Activated T-cell treated with anti-CD3 and anti-CD28 coated beads for 4 hours (primary cell): ENCODE measurements around the gene DPP6.

ENCODE experiments used
- DNase-seq: peaks from one replicate; pipeline ENCODE4 v3.0.0-alpha.2; 2020

DPP6 gene

GRCh38 chr7:154871928-154872750, 819.9 kb downstream of the DPP6 start:
- DNase-seq: no peak

DNA sequence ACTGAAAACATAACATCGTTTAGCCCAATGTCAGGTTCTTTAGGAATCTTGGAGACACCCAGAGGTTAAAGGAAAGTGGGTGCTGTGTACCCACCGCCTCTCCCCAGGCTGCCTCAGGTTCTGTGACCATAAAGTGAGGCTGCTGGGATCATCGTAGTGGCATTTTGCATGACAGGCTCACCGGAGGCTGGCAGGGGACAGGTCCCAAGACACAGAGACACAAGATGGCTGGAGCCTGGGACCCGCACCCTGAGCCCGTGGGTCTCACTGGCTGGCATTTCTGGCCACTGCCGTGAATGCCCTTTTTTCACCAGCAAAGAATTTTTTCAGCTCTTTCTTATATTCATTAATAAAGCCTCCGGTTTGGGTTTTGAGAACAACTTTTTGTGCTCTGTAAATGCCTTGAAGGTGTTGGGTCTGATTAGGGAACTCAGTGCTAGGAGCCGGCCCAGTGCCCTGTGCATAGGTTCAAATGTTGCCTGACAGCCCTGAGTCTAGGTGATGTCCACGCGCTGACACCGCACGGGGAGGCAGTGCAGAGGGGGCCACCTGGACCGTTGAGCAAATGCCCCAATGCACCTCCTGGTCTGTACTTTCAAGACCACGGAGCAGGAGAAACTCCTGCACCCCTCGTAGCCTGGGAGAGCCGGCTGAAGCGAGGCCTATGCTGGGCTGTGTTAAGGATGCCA, 820.8 kb downstream of the DPP6 start:
- no peak for DNase-seq

- no peak for DNase-seq
These were observed 821.4 kb downstream of the DPP6 start for GRCh38 chr7:154873500-154874121.

GRCh38 chr7:154874409-154875113, 822.4 kb downstream of the DPP6 start:
- no peak for DNase-seq

DNA sequence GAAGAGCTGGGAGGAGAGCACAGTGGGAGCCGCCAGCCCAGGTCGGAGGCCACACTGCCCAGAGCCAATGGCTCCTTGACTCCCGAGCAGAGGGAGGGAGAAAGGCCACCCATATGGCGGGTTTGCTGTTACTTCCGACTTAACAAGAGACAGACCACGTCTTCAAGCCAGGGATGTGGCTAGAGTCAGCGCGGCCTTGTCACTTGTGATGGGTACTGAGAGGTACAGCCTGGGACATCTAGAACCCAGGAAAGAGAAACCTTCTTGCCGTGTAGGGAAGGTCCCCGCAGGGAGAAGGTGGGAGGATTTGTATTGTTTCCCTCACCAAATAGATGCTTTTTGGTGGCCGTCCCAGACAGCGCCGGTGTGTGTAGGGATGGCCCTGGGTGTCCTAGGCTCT, 823.1 kb downstream of the DPP6 start:
- DNase-seq: no peak

- no peak for DNase-seq
These were observed 824.3 kb downstream of the DPP6 start for GRCh38 chr7:154876516-154876915.

GRCh38 chr7:154877031-154877430, 824.8 kb downstream of the DPP6 start:
- DNase-seq: no peak

DNA sequence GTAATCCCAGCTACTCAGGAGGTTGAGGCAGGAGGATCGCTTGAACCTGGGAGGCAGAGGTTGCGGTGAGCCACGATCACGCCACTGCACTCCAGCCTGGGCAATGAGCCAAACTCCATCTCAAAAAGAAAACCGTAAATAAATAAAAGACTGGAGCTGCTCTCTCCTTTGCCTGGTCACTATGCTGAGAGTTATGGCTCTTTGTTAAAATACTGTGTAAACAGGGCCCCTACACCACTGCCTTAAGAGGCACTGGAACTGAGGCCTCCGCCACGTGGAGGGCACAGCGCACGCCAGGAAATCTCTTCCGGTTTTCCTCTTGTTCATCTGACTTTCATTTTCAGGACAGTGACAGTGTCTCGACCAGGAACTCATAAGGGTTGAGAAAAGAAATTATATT, 827.4 kb downstream of the DPP6 start:
- DNase-seq: no peak

GRCh38 chr7:154880513-154880912, 828.3 kb downstream of the DPP6 start:
- DNase-seq: no peak

DNA sequence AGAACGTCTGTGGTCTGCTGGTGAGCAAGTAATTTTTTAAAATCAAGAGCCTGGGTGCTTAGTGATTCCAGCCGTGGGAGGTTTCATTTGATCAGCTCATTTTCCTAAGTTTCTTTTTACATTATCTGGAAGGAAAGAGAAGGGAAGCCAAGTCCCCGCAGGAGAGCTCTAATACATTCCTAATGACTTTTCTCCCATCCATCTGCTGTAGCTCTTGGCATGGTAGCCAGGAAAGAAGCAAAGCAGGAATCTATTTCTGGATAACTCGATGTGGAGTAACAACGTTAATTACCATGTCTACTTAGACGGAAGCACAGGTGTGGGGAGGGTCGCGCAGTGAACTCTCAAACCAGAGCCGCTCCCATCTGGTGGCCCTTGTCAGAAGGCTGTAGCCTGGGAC, 828.8 kb downstream of the DPP6 start:
- no peak for DNase-seq

DNA sequence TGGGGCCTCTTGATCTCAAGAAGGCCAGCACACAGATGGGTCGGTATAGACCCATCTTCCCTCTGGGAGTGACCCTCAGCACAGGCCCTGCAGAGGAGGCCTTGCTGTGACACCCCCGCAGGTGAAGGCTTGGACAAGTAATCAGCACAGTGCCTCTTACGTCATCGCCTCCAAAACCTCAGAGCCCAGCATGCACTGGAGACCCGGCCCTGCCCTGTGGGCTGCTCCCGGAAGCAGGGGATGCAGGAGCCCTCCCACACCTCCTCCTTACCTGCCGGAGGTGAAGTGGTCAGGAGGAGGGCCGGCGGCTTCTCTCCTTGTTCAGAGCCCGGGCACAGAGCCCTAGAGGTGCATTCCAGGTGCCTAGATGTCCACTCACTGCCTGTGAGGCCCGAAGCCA, 829.3 kb downstream of the DPP6 start:
- no peak for DNase-seq

DNA sequence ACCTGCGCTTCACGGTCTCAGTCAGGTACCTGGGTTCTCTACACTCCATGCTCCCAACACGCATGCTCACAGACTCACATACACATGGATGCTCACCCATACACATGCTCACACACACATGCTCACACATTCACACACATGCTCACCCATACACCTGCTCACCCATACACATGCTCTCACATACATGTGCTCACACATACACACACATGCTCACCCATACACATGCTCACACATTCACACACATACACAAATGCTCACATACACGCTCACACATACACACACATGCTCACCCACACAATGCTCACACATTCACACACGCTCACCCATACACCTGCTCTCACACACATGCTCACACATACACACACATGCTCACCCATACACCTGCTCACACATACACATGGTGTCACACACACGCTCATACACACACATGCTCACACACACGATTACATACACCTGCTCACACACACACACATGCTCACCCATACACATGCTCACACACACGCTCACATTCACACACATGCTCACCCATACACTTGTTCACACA, 830.8 kb downstream of the DPP6 start:
- DNase-seq: no peak

GRCh38 chr7:154884348-154884920, 832.2 kb downstream of the DPP6 start:
- no peak for DNase-seq

DNA sequence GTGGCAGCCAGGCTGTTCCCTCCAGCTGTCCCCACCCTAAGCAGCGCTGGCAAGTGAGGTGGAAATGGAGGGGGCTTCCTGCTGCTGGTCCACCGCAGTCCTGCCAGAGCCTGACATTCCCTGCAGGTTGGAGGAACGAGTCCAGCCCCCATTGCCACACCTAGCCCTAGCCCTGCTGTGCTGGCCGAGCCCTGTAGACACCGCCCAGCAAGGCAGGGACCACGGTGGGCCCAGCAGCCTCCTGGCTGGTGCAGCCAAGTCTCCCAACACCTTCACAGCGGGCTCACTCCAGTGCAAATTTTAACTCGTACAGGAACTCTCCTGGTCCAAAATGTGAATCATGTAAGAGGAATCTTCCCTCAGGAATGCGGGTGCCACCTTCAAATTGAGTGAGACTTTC, 834.4 kb downstream of the DPP6 start:
- no peak for DNase-seq

DNA sequence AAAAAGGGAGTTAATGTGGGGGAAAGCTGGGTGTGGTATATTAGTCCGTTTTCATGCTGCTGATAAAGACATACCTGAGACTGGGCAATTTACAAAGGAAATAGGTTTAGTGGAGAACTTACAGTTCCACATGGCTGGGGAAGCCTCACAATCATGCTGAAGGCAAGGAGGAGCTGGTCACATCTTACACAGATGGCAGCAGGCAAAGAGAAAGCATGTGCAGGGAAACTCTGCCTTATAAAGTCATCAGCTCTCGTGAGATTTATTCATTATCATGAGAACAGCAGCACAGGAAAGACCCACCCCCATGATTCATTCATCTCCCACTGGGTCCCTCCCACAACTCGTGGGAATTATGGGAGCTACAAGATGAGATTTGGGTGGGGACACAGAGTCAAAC, 836.5 kb downstream of the DPP6 start:
- DNase-seq: no peak

DNA sequence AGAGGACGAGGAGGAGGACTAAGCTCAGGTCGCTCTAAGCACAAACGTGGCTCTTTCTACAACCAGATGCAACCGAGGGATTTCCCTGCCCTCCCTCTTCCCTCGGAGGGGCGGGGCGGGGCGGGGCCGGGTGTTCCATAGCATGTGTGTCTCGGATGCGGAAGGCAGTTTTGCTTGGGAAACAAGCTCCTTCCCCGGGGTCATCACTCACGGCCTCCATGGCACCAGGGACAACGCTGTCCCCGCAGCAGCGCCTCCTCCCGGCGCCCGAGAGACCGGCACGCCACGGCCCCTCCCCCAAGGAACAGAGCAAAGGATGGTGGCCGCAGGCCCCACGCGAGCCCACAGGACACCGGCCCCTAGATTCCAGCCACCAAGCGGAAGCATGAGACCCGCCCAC, 840.3 kb downstream of the DPP6 start:
- DNase-seq: no peak

GRCh38 chr7:154896076-154896475, 843.9 kb downstream of the DPP6 start:
- no peak for DNase-seq

DNA sequence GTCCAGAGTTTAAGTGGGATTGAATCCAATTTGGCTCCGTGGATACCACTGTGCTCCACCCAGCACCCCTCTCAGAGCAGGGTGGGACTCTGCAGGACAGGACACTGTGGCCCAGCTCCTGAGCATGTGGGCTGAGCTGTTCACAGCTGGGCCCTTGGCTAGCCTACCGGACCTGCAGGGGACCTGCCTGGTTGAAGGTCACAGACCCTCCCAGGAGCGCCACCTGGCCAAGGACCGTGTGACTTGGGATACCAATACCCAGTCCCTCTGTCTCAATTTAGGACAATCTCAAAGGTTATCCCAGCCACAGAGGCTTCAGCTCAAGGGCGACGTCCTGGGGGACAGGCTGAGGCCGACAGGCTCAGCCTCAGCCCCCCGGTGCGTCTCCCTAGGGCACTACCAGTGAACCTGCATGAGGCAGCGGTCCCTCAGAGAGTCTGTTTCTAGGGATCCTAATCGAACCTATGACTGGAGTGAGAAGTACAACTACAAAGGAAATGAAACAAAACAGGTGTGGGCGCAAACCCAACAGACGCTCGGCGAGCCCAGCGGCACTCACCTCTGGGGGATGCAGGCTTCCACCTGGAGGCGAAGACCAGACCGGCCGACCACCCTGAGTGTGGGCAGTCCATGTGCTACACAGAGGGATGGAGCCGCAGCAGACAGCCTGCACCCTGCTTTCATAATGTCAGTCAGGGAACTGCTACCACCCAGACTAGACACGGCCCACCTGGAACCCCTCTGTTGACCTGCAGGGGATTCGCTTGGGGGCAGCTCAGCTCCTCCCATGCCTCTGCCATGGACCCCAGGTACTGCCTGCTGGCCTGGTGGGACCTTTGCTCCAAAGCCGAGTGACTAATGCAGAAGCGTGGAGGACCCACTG, 847.0 kb downstream of the DPP6 start:
- DNase-seq: no peak

GRCh38 chr7:154899862-154900261, 847.7 kb downstream of the DPP6 start:
- DNase-seq: no peak

- DNase-seq: no peak
These were observed 850.4 kb downstream of the DPP6 start for GRCh38 chr7:154902600-154903082.

GRCh38 chr7:154903083-154903731, 851.0 kb downstream of the DPP6 start:
- DNase-seq: no peak
